PC-9 (cell line): ENCODE results near the gene FAM200B.

ENCODE experiments used
- CTCF ChIP-seq: fragments of 200-600 bp; sonication (generic); conservative IDR thresholded peaks from 2 replicates; pipeline ENCODE4 v1.6.1; 2017; ENCODE audit warnings: mixed run types, antibody characterized with exemption, mild to moderate bottlenecking, moderate library complexity
- EZH2 ChIP-seq: fragments of 200-600 bp; sonication (generic); IDR thresholded peaks from 2 replicates; pipeline ENCODE4 v1.8.0; 2017; ENCODE audit warnings: antibody characterized with exemption, low read depth

- TF ChIP-seq CTCF (no peak), EZH2 (no peak)
Observed at GRCh38 chr4:15689540-15689939, 7.9 kb downstream of the FAM200B start.
